Thyroid gland (tissue), 4 donors: ENCODE data around the gene DDA1.

ENCODE experiments used
- POLR2A ChIP-seq, 2 donors: fragments of 450-650 bp; IDR thresholded peaks; one replicate each; pipeline ENCODE4 v1.6.1; 2017; ENCODE audit warnings: antibody characterized with exemption in 2 of 2, mild to moderate bottlenecking in 2 of 2, moderate library complexity in 1 of 2
- TF ChIP-seq, protein P1 (sequence below), 6 experiments: fragments of 200-600 bp in 3 of 6; fragments of 450-650 bp in 3 of 6; sonication (generic) in 3 of 6; IDR thresholded peaks; one replicate each; pipeline ENCODE4 v1.5.1; 2016 to 2019; ENCODE audit warnings: antibody characterized with exemption in 6 of 6, mild to moderate bottlenecking in 2 of 6, inconsistent platforms in 1 of 6, moderate library complexity in 1 of 6

DNA sequence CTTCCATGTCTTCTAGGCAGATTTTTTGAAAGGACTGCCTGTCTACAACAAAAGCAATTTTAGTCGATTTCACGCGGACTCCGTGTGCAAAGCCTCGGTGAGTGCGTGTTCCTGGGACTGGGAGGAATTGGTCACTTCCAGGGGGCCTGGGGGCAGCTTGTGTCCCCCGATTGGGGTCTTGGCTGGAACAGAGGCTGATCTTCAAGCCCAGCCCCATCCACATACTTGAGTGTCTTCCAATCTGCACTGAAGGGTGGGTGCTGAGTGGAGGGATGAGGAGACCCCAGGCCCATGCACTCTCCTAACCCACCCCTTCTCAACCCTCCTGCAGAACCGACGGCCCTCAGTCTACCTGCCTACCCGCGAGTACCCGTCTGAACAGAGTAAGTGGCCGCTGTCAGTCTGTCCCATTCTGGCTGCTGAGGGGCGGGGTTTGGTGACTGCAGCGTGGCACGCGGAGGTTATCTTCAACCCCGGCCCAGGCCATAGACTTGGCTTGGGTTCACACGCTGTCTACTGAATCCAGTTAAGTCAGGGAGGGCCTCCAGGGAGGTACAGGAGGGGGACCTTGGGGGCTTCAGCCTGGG, 4.7 kb downstream of the DDA1 start:
- TF ChIP-seq POLR2A (IDR thresholded peaks at IDR 0.05) = no peak
- TF ChIP-seq, protein P1, sequence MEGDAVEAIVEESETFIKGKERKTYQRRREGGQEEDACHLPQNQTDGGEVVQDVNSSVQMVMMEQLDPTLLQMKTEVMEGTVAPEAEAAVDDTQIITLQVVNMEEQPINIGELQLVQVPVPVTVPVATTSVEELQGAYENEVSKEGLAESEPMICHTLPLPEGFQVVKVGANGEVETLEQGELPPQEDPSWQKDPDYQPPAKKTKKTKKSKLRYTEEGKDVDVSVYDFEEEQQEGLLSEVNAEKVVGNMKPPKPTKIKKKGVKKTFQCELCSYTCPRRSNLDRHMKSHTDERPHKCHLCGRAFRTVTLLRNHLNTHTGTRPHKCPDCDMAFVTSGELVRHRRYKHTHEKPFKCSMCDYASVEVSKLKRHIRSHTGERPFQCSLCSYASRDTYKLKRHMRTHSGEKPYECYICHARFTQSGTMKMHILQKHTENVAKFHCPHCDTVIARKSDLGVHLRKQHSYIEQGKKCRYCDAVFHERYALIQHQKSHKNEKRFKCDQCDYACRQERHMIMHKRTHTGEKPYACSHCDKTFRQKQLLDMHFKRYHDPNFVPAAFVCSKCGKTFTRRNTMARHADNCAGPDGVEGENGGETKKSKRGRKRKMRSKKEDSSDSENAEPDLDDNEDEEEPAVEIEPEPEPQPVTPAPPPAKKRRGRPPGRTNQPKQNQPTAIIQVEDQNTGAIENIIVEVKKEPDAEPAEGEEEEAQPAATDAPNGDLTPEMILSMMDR (IDR thresholded peaks at IDR 0.05) = no peak
